ENCODE data around the gene YBX2. TPM values are rescaled to one million over a fixed set of nuclear protein-coding genes. Genes with fewer than 3 reads are reported as not detected.

Gene YBX2
- total and polyA plus RNA-seq, 12 donors = 0.06 to 1.4 (median 0.19) TPM; not detected in 6

DNA sequence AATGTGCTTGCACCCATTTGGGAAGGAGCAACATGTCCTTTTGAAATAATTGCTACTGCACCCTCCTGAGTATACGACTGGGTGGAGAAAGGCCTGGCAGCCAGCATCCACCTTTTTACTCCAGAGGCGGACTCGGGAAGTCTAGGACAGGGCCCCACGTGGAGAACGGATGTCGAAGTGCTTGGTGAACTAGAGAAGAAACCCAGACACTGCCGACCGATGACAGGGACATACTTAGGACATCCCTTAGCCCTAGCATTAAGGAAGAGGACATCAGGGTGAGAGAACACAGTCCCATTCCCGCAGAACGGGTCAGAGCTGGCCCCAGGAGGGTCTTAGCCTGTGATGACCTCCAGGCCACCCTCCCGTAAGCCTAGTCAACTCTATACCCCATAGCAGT lies 3.8 kb downstream of the YBX2 start:
- WGBS, 4 donors = 61 to 75% (median 72%) methylated on average over 9 to 11 of the region's 11 CpGs
- Histone ChIP-seq H3K27ac (no peak overlapping the region), H3K36me3 (replicated peaks in 1 of 2) (no peaks in the 10 kb centered on the region), H3K27me3 (peaks cover 17% of the 10 kb centered on the region), H3K4me1 (replicated peaks in 1 of 2) (peaks cover 8 to 18% of the 10 kb centered on the region in 2 donors), H3K9me3 (replicated peaks in 1 of 3) (no peaks in the 10 kb centered on the region), H3K4me3 (no peak overlapping the region)
- DNase-seq = no peak
- intact Hi-C loops (cut with DNase I) = loop anchor here in 1 of 2 donors (10.0 kb wide), 1 partner anchor 236 kb away; no protein-coding TSS in a partner anchor
- TF ChIP-seq, protein P1, sequence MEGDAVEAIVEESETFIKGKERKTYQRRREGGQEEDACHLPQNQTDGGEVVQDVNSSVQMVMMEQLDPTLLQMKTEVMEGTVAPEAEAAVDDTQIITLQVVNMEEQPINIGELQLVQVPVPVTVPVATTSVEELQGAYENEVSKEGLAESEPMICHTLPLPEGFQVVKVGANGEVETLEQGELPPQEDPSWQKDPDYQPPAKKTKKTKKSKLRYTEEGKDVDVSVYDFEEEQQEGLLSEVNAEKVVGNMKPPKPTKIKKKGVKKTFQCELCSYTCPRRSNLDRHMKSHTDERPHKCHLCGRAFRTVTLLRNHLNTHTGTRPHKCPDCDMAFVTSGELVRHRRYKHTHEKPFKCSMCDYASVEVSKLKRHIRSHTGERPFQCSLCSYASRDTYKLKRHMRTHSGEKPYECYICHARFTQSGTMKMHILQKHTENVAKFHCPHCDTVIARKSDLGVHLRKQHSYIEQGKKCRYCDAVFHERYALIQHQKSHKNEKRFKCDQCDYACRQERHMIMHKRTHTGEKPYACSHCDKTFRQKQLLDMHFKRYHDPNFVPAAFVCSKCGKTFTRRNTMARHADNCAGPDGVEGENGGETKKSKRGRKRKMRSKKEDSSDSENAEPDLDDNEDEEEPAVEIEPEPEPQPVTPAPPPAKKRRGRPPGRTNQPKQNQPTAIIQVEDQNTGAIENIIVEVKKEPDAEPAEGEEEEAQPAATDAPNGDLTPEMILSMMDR (IDR thresholded peaks at IDR 0.05) = no peak
- no peak for TF ChIP-seq POLR2A (IDR thresholded peaks at IDR 0.05)

GRCh38 chr17:7290166-7290565 lies 4.3 kb downstream of the YBX2 start:
- H3K27me3 ChIP-seq = peaks cover 17% of the 10 kb centered on the region
- H3K4me3 ChIP-seq = no peak overlapping the region
- no peaks in the 10 kb centered on the region for H3K36me3 ChIP-seq (replicated peaks in 1 of 2)
- TF ChIP-seq, protein P1 (IDR thresholded peaks at IDR 0.05) = no peak
- TF ChIP-seq POLR2A (IDR thresholded peaks at IDR 0.05) = no peak
- intact Hi-C loops (cut with DNase I) = loop anchor here in 1 of 2 donors (10.0 kb wide), 1 partner anchor 235 kb away; no protein-coding TSS in a partner anchor
- DNase-seq = no peak
- H3K9me3 ChIP-seq (replicated peaks in 1 of 3) = no peaks in the 10 kb centered on the region
- H3K4me1 ChIP-seq (replicated peaks in 1 of 2) = peaks cover 8 to 16% of the 10 kb centered on the region in 2 donors
- no peak overlapping the region for H3K27ac ChIP-seq
- WGBS, 4 donors = 82 to 100% (median 82%) methylated on average over 1 to 19 of the region's 19 CpGs; no CpG with 5 or more reads in 1 of the 4 donors

DNA sequence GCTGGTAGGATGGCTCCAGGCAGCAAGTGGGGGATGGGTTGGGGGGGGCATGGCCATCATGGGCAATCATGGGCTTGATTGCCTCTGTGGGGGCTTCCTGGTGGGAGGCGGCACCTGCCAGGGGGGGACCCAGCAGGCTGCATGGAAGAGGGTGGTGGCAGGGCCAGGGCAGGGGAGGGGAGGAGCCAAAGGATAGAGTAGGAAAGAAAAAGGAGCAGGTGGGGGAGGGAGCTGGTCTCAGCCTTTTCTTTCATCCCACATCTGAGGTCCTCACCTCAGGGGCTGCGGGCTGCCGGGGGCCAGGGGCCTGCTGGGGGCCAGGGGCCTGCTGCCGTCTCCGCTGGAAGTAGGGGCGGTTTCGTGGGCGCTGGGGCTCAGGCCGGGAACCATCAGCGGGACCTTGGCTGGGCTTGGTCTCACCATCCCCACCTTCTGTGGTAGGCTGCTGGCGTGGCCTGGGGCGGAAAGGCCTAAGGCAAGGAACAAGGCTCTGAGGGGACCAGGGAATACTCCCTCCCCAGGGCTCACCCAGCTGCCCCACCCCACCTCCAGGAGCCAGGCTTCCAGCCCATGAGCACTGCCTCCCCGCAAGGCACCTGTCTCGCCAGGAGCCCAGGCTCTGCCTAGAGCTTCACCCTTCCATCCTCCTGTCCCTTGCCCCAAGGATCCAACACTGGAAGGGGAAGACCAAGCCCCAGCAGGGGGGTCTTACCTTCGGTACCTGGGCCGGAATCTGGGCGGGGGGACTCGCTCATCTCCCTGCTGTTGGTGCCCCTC lies 5.0 kb downstream of the YBX2 start:
- H3K27ac ChIP-seq = no peak overlapping the region
- no peak overlapping the region for H3K4me3 ChIP-seq
- H3K4me1 ChIP-seq (replicated peaks in 1 of 2) = peaks cover under 1 to 8% of the 10 kb centered on the region in 2 donors
- H3K9me3 ChIP-seq (replicated peaks in 1 of 3) = no peaks in the 10 kb centered on the region
- intact Hi-C loops (cut with DNase I) = loop anchor here in 1 of 2 donors (10.0 kb wide), 1 partner anchor 235 kb away; no protein-coding TSS in a partner anchor
- H3K27me3 ChIP-seq = peaks cover 17% of the 10 kb centered on the region
- no peaks in the 10 kb centered on the region for H3K36me3 ChIP-seq (replicated peaks in 1 of 2)
- no peak for DNase-seq
- WGBS, 4 donors = 61 to 84% (median 73%) methylated on average over 9 to 18 of the region's 18 CpGs
- no peak for TF ChIP-seq POLR2A (IDR thresholded peaks at IDR 0.05)
- TF ChIP-seq, protein P1 (IDR thresholded peaks at IDR 0.05) = no peak

- intact Hi-C loops (cut with DNase I) = no loop called here
- no peak overlapping the region for H3K4me3 ChIP-seq
- no peak overlapping the region for H3K27ac ChIP-seq
- no peaks in the 10 kb centered on the region for H3K36me3 ChIP-seq (replicated peaks in 1 of 2)
- peaks cover 7% of the 10 kb centered on the region for H3K27me3 ChIP-seq
- TF ChIP-seq, protein P1 (IDR thresholded peaks at IDR 0.05) = no peak
- TF ChIP-seq POLR2A (IDR thresholded peaks at IDR 0.05) = no peak
- 89 to 94% (median 91%) methylated on average over 2 to 12 of the region's 12 CpGs for WGBS, 4 donors
- H3K9me3 ChIP-seq (replicated peaks in 1 of 3) = no peaks in the 10 kb centered on the region
- peaks cover 17 to 20% of the 10 kb centered on the region in 2 donors for H3K4me1 ChIP-seq (replicated peaks in 1 of 2)
- no peak for DNase-seq
These were observed 8.8 kb downstream of the YBX2 start for GRCh38 chr17:7285679-7286078.

Measured in adrenal gland (tissue), 12 donors.